CD4-positive, alpha-beta T cell treated with Interleukin-4 for 4 hours (primary cell): ENCODE data around the gene ROPN1L.
"Not testable (repeated sequence)": the region's sequence is repeated elsewhere in the genome, so short reads cannot be mapped to it uniquely, and the experiment has no call there.

Experiments
- DNase-seq: peaks from one replicate; pipeline ENCODE4 v3.0.0-alpha.2; 2020

ROPN1L gene

GRCh38 chr5:10480237-10480985, 38.7 kb downstream of the ROPN1L start:
- DNase-seq, result no peak

- no peak for DNase-seq
These were observed 39.7 kb downstream of the ROPN1L start for GRCh38 chr5:10481241-10481935.

DNA sequence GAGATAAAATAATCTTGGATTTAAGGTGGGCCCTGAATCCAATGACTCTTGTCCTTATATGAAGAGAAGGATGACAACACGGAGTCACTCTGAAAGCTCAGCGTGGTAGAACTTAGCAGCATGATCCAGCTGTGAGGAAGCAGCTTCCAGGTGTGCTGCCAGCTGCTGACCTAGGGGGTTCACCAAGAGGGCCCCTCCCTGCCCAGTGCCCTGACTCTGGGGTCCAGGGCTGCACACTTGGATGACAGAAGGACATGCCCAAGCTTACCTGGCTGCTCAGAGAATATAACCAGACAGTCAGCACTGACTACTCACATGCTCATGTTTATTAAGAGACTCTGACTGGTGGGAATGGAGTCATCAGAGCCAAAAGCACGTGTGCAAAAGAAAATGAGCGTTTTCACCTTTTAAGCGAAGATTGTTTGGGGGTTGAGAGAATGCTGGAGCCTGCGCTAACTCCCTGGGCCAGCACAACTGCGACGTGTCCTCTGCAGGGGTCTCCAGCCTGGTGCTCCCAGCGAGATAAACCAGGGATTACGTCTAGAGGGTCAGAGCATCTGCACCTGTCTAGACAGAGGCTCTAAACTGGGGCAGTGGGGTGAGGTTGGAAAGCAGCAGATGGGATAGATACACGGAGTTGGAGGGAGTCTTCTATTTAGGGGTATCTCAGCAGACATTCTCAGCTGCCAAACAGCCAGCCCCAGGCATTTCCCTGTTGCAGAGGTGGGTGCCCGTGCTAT, 41.3 kb downstream of the ROPN1L start:
- no peak for DNase-seq

DNA sequence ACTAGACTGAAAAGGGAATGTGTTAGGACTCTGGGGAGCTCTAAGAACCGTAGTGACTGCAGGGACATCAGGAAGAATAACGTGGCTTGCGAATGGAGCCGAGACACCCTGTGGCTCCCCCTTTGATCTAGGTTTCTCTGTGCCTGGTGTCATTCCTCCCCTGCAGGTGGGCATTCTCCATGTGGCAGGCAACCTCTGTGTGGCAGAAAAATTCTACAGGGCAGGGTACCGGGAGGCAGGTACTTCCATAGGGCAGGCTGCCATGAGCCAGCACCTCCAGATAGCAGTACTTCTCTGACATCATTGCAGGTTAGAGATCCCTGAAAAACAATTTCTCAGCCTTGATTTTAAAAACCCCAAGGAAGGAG, 43.1 kb downstream of the ROPN1L start:
- no peak for DNase-seq

GRCh38 chr5:10485142-10485795, 43.6 kb downstream of the ROPN1L start:
- no peak for DNase-seq

DNA sequence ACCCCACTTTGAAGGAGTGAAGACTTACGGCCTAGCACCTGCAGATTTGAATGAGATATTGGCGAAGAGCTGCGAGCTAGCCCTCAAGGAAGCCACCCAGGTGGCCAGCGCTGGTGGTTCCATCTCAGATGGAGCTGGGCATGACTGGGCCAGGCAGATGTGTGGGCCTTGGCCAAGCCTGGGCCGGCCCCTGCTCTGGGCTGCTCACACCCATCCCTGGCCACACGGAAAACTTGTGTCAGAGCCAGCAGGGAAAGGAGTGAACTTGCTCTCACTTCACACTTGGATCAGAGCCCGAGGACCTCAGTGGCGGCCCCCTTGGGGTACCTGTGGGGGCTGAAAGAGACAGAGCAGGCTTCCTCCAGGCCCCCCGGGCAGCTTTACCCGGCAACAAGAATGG, 44.2 kb downstream of the ROPN1L start:
- DNase-seq, result no peak

- no peak for DNase-seq
These were observed 45.0 kb downstream of the ROPN1L start for GRCh38 chr5:10486511-10487344.

DNA sequence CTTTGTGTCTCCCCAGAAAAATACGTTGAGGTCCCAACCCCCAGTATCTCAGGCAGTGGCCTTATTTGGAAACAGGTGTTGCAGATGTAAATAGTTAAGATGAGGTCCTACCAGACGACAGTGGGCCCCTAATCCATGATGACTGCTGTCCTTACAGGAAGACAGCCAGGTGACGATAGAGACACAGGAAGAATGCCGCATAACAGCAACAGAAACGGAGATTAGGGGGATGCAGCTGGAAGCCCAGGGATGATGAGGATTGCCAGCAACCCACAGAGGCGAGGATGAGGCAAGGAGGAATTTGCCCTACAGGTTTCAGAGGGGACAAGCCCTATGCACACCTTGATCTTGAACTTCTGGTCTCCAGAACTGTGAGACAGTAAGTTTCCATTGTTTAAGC, 46.5 kb downstream of the ROPN1L start:
- no peak for DNase-seq

DNA sequence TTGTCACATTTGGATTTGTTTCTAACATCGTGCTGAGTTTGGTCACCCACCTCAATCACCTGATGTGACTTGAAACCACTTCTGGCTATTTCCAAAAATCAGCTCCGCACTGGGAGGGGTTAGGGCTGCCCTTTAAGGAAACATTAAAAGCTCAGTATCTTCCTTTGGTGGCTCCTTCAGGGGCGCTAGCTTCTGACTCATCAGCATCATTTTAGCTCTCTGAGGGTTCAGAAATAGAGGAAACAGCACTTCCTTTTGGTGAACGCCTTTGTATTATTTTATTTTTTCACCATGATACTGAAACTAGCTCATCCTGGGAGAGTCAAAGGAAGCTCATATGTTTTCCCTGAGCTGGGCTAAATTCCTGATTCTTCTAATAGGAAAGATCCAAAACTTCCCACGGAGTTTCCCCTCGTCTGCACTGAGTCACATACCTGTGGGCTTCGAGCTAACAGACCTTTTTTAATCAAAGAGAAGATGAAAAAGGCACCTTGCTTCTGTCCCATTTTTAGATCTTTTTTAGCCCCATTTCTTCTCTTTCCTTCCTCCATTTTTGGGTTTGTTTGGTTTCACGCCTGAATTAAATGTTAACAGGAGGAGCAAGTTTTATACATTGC, 48.2 kb downstream of the ROPN1L start:
- DNase-seq, result peak; percentile 48

GRCh38 chr5:10490927-10491672, 49.4 kb downstream of the ROPN1L start:
- no peak for DNase-seq

DNA sequence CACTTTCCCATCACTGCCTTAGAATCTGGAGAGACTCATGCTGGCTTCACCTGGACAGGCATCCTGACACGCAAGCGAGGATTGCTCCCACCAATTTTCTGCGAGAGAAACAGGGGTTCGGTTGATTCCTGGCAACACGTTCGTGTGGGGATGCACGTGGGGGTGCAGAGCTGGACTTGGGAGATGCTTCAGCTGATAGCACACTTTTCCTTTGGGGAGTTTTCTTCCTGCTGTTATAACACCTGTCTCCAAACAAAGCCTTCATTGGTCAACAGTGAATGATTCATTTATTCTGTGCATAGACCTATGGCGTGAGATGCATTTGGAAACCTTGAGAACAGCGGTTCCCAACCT, 50.0 kb downstream of the ROPN1L start:
- no peak for DNase-seq

GRCh38 chr5:10493884-10494283, 52.2 kb downstream of the ROPN1L start:
- no peak for DNase-seq

- DNase-seq, result not testable (repeated sequence)
These were observed 52.8 kb downstream of the ROPN1L start for GRCh38 chr5:10494497-10494896.

GRCh38 chr5:10497554-10497953, 55.9 kb downstream of the ROPN1L start:
- no peak for DNase-seq

GRCh38 chr5:10498350-10498749, 56.7 kb downstream of the ROPN1L start:
- no peak for DNase-seq

DNA sequence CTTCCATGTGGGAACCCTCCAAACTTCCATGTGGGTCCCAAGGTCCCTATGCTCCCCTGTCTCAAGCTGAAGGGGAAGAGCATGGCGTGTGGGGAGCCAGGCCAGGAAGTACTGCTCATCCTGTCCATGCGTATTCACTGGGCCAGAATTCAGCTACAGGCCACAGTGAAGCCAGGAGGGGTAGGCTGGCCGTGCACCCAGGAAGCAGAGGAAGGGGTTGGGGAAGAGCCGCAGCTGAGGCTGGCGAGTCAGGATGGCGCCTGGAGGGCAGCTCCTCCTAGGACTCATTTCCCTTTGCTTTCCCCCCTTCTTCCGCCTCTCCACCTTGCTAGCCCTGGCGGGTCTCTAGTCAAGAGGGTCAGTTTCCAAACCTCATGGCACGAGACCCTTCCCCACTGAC, 57.4 kb downstream of the ROPN1L start:
- no peak for DNase-seq

DNA sequence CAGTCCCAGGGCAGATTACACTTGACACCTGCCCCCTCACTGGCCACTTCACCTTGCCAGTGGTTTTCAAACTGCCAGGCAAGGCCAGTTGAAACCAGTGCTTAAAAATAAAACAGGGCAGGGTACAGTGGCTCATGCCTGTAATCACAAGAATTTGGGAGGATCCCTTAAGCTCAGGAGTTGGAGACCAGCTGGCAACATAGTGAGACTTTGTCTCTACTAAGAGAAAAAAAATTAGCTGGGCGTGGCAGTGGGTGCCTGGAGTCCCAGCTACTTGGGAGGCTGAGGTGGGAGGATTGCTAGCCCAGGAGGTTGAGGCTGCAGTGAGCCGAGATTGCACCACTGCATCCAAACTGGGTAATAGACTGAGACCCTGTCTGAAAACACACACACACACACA, 58.1 kb downstream of the ROPN1L start:
- DNase-seq, result no peak

DNA sequence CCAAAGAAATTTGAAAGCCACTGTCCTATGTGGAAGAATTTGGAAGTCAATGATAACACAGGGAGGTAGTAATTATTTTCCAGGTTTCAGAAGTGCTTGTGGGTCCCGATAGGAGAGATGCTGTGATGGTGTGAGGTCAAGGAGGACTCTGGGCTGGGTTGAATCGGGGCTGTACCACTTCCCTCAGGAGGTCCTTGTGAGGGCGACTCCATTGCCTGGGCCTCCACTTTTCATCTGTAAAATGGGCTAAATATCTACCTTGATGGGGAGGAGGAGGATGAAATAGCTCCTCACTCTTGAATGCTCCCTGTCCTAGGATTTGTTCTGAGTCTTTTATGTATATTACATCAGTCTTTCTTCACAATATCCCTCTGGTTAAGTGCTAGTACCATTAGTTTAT, 59.0 kb downstream of the ROPN1L start:
- DNase-seq, result no peak

- no peak for DNase-seq
These were observed 59.9 kb downstream of the ROPN1L start for GRCh38 chr5:10501554-10502075.

GRCh38 chr5:10502130-10502529, 60.5 kb downstream of the ROPN1L start:
- no peak for DNase-seq

DNA sequence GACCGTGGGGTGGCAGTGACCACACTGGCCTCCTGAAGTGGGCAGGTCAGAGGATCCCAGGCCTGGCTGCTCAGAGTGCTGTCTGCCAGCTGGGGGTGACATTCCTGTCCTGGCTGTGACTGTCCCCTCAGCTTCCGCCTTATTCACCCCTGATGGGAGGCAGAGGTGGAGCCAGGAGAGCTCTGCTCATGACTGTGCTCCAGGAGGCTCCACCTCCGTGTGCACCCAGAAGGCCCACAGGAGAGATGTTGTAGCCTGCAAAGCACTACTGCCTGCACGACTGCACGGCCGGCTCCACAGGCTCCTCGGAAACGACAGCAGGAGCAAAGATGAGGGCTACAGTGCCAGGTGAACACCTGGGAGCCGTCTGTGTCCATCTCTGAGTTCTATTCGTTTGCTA, 60.9 kb downstream of the ROPN1L start:
- DNase-seq, result no peak
